Calu3 (cell line): ENCODE data around the gene SPIC. TPM values are rescaled to one million over a fixed set of nuclear protein-coding genes. Genes with fewer than 3 reads are reported as not detected.

Experiments
- BruUV-seq: library from RNA; stranded (reverse); fragments of 400-500 nt; replicated peaks from 2 replicates; lab custom pipeline; 2021; lab: Mats Ljungman, UMichigan
- CTCF ChIA-PET: fragments of 300-600 bp; sonication (Branson Sonifier 250); formaldehyde crosslinking; loops from one replicate; lab custom pipeline; 2022; ENCODE audit warnings: antibody characterized with exemption; lab: Charles Lee
- DNase-seq: peaks from one replicate; pipeline ENCODE4 v3.0.0; 2022
- H3K27ac Mint-ChIP-seq: one replicate; pipeline ENCODE4 v1.8.0; 2022; ENCODE audit warnings: mixed read lengths; ENCODE audit not compliant: unreplicated experiment
- H3K27me3 Mint-ChIP-seq: one replicate; pipeline ENCODE4 v1.8.0; 2022; ENCODE audit warnings: mixed read lengths; ENCODE audit not compliant: unreplicated experiment
- H3K36me3 Mint-ChIP-seq: one replicate; pipeline ENCODE4 v1.8.0; 2022; ENCODE audit warnings: mild to moderate bottlenecking, moderate library complexity, mixed read lengths; ENCODE audit not compliant: insufficient read depth, unreplicated experiment
- H3K4me1 Mint-ChIP-seq: one replicate; pipeline ENCODE4 v1.8.0; 2022; ENCODE audit warnings: mild to moderate bottlenecking, low read depth, mixed read lengths; ENCODE audit not compliant: unreplicated experiment
- H3K4me3 Mint-ChIP-seq: one replicate; pipeline ENCODE4 v1.8.0; 2022; ENCODE audit warnings: mild to moderate bottlenecking, low read depth, moderate library complexity, mixed read lengths; ENCODE audit not compliant: unreplicated experiment
- H3K9me3 Mint-ChIP-seq: one replicate; pipeline ENCODE4 v1.8.0; 2022; ENCODE audit warnings: low read depth, mixed read lengths; ENCODE audit not compliant: unreplicated experiment
- intact Hi-C: fragments of 100-400 bp; cut with micrococcal nuclease; formaldehyde crosslinking; loops from one replicate; pipeline ENCODE4 v1.10.0; 2022; ENCODE audit not compliant: unreplicated experiment
- total RNA-seq: library from RNA; stranded (reverse); gene quantifications from 2 replicates; pipeline ENCODE4 v1.2.3, GENCODE V29; 2022
- TF ChIP-seq, protein P1 (sequence below): fragments of 200-600 bp; IDR thresholded peaks from one replicate; pipeline ENCODE4 v1.8.0; 2022; ENCODE audit warnings: antibody characterized with exemption; ENCODE audit not compliant: unreplicated experiment

SPIC gene
- total RNA-seq, 1 experiment from 2014 or later, result not detected

DNA sequence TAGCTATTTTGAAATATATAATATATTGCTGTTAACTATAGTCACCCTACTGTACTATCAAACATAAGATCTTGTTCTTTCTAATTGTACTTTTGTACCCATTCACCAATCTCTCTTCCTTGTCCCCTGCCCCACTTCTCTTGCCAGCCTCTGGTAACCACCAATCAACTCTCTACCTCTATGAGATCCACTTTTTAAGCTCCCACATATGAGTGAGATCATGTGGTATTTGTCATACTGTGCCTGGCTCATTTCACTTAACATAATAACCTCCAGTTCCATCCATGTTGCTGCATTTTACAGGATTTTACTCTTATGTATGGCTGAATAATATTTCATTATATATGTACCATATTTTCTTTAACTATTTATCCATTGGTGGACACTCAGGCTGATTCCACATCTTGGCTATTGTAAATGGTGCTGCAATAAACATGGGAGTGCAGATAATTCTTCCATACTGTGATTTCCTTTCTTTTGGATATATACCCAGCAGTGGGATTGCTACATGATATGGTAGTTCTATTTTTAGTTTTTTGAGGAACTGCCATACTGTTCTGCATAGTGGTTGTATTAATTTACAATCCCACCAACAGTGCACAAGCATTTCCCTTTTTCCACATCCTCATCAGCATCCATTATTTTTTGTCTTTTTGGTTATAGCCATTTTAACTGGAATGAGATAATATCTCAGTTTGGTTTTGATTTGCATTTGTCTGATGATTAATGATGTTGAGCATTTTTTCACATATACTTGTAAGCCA, 33.5 kb upstream of the SPIC start:
- intact Hi-C loops, result no loop called here
- BruUV-seq, result no TSS peak
- H3K4me3 Mint-ChIP-seq, result no peak overlapping the region
- CTCF ChIA-PET, result no interaction called here
- H3K36me3 Mint-ChIP-seq, result no peaks in the 10 kb centered on the region
- H3K4me1 Mint-ChIP-seq, result no peaks in the 10 kb centered on the region
- no peak for DNase-seq
- H3K27me3 Mint-ChIP-seq, result no peaks in the 10 kb centered on the region
- H3K27ac Mint-ChIP-seq, result no peak overlapping the region
- H3K9me3 Mint-ChIP-seq, result no peaks in the 10 kb centered on the region
- TF ChIP-seq, protein P1, sequence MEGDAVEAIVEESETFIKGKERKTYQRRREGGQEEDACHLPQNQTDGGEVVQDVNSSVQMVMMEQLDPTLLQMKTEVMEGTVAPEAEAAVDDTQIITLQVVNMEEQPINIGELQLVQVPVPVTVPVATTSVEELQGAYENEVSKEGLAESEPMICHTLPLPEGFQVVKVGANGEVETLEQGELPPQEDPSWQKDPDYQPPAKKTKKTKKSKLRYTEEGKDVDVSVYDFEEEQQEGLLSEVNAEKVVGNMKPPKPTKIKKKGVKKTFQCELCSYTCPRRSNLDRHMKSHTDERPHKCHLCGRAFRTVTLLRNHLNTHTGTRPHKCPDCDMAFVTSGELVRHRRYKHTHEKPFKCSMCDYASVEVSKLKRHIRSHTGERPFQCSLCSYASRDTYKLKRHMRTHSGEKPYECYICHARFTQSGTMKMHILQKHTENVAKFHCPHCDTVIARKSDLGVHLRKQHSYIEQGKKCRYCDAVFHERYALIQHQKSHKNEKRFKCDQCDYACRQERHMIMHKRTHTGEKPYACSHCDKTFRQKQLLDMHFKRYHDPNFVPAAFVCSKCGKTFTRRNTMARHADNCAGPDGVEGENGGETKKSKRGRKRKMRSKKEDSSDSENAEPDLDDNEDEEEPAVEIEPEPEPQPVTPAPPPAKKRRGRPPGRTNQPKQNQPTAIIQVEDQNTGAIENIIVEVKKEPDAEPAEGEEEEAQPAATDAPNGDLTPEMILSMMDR, result no peak

DNA sequence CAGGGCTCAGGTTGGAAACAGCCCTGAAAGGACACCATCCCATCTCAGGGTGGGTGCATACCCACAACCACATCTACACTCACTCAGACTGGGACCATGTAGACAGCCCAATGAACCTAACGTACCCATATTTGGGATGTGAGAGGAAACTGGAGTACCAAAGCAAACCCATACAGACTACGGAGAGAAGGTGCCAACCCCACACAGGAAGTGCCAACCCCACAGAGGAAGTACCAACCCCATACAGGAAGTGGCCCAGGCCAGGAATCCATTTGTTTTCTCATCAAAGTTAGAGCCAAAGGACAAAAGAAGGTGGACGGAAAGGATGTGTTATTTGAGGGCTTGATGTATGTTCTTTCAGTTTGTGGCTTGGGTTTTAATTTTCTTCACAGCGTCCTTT, 19.5 kb upstream of the SPIC start:
- TF ChIP-seq, protein P1, result no peak
- CTCF ChIA-PET, result no interaction called here

DNA sequence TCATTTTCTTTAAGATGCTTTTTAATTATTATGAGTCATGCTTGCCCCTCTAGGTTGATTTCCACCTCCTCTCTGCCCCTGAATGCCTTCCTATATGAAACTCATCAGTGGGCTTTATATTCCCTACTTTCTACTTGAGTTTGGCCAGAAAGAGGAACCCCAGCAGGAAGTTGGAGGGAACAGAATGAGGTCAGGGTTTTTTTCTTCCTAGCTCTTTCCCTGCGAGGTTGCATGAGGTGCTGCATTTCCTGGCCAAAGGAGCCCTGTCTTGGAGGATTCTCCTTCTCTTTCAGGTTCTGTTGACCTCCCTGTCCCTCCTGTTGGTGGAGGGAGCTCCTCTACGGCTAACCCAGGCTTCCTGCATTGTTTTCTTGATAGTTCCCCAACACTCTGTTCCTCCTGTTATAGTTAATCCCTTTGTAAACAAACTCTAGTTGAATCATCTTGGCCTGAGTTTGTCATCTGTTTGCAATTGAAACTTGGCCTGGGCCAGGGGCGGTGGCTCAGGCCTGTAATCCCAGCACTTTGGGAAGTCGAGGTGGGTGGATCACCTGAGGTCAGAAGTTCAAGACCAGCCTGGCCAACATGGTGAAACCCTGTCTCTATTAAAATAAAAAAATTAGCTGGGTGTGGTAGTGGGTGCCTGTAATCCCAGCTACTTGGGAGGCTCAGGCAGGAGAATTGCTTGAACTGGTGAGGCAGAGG, 15.3 kb upstream of the SPIC start:
- Mint-ChIP-seq H3K4me3 (no peak overlapping the region), H3K9me3 (peaks cover 6% of the 10 kb centered on the region), H3K27me3 (no peaks in the 10 kb centered on the region), H3K36me3 (peaks cover 5% of the 10 kb centered on the region), H3K4me1 (peaks cover 14% of the 10 kb centered on the region), H3K27ac (peak overlapping the region; percentile 75)
- intact Hi-C loops, result loop anchor here (2.0 kb wide), 1 partner anchor 45 kb away; no protein-coding TSS in a partner anchor
- DNase-seq, result peak; percentile 68
- BruUV-seq, result no TSS peak
- TF ChIP-seq, protein P1, result no peak
- CTCF ChIA-PET, result interaction anchor here (0.6 kb wide), 1 partner anchor 370 kb away, joined by 5 read pairs; no protein-coding TSS in a partner anchor

More for the DNA sequence above, 19.5 kb upstream of the SPIC start:
- H3K4me1 Mint-ChIP-seq, result peaks cover 14% of the 10 kb centered on the region
- H3K9me3 Mint-ChIP-seq, result peaks cover 6% of the 10 kb centered on the region
- no peak overlapping the region for H3K4me3 Mint-ChIP-seq
- BruUV-seq, result no TSS peak
- H3K36me3 Mint-ChIP-seq, result peaks cover 5% of the 10 kb centered on the region
- no peak for DNase-seq
- no peaks in the 10 kb centered on the region for H3K27me3 Mint-ChIP-seq
- H3K27ac Mint-ChIP-seq, result no peak overlapping the region
- intact Hi-C loops, result no loop called here

DNA sequence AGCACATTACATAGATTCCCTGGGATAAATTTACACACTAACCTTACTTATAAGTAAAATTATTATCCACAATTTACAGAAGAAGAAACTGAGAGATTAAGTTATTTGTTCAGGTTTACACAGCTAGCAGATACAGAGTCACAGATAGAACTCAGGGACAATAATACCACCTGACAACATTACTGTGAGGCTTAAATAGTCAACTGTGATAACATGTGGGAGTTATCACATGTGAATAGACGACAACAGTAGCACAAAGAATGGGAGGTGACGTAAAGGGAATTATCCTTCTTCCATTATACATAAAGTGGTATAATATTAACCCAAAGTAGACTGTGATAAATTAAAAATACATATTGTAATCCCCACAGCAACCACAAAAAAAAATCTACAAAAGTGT, 6.2 kb upstream of the SPIC start:
- no peak overlapping the region for H3K4me3 Mint-ChIP-seq

More for the DNA sequence above, 6.2 kb upstream of the SPIC start:
- intact Hi-C loops, result no loop called here
- DNase-seq, result no peak
- no peak overlapping the region for H3K27ac Mint-ChIP-seq
- H3K4me1 Mint-ChIP-seq, result no peaks in the 10 kb centered on the region
- H3K36me3 Mint-ChIP-seq, result no peaks in the 10 kb centered on the region
- BruUV-seq, result no TSS peak
- H3K27me3 Mint-ChIP-seq, result no peaks in the 10 kb centered on the region
- TF ChIP-seq, protein P1, result no peak
- H3K9me3 Mint-ChIP-seq, result no peaks in the 10 kb centered on the region
- CTCF ChIA-PET, result no interaction called here
